CD4-positive, alpha-beta T cell (primary cell): ENCODE results near the gene NTM. TPM values are rescaled to one million over a fixed set of nuclear protein-coding genes. Genes with fewer than 3 reads are reported as not detected.

Source experiments
- ATAC-seq: fragments of 200-7000 bp; cut with Tn5 transposase; one replicate; pipeline ENCODE4 v1.10.0; 2022; ENCODE audit warnings: mild to moderate bottlenecking; ENCODE audit not compliant: poor library complexity
- CTCF ChIA-PET: fragments of 350-600 bp; sonication (Branson Sonifier 250); formaldehyde crosslinking; loops from one replicate; lab custom pipeline; 2021; ENCODE audit warnings: antibody characterized with exemption, inconsistent platforms; lab: Charles Lee
- POLR2A ChIA-PET: fragments of 350-600 bp; sonication (Branson Sonifier 250); formaldehyde crosslinking; loops from one replicate; lab custom pipeline; 2021; ENCODE audit warnings: antibody characterized with exemption, inconsistent platforms; lab: Charles Lee
- DNase-seq, 14 experiments: peaks; one replicate each; pipeline ENCODE4 v3.0.0-alpha.2; 2013 to 2020; ENCODE audit warnings: mixed read lengths in 2 of 14
- H3K27ac ChIP-seq, 2 donors: one replicate each; pipeline versions ENCODE4 v1.5.1 to v1.7.0; 2013; ENCODE audit warnings: low read length in 2 of 2, low read depth in 1 of 2, mild to moderate bottlenecking in 1 of 2
- H3K27me3 ChIP-seq, 2 experiments: 1 replicate in 1 of 2; 2 replicates in 1 of 2; pipeline versions ENCODE4 v1.6.1 to v1.7.0; 2013; ENCODE audit warnings: low read length in 2 of 2, control low read depth in 1 of 2, mild to moderate bottlenecking in 1 of 2, moderate library complexity in 1 of 2; ENCODE audit not compliant: insufficient read depth in 2 of 2, control insufficient read depth in 1 of 2
- H3K36me3 ChIP-seq: one replicate; pipeline ENCODE4 v1.6.1; 2013; ENCODE audit warnings: low read length, control low read depth; ENCODE audit not compliant: insufficient read depth
- H3K4me1 ChIP-seq: one replicate; pipeline ENCODE4 v1.6.1; 2013; ENCODE audit warnings: low read length, control low read depth; ENCODE audit not compliant: insufficient read depth
- H3K4me3 ChIP-seq: one replicate; pipeline ENCODE4 v1.5.1; 2013; ENCODE audit warnings: mild to moderate bottlenecking, low read length, moderate library complexity
- H3K9me3 ChIP-seq, 2 experiments: 1 replicate in 1 of 2; 2 replicates in 1 of 2; pipeline versions ENCODE4 v1.6.1 to v1.7.0; 2013; ENCODE audit warnings: low read length in 2 of 2, mild to moderate bottlenecking in 2 of 2, control low read depth in 1 of 2, moderate library complexity in 1 of 2; ENCODE audit not compliant: control insufficient read depth in 1 of 2, insufficient read depth in 1 of 2
- H3K27ac Mint-ChIP-seq: one replicate; pipeline ENCODE4 v1.8.0; 2020; ENCODE audit warnings: mixed read lengths
- H3K27me3 Mint-ChIP-seq: one replicate; pipeline ENCODE4 v1.8.0; 2021; ENCODE audit warnings: mixed read lengths
- H3K36me3 Mint-ChIP-seq: one replicate; pipeline ENCODE4 v1.8.0; 2021; ENCODE audit warnings: low read depth, mixed read lengths
- H3K4me1 Mint-ChIP-seq: one replicate; pipeline ENCODE4 v1.8.0; 2021; ENCODE audit warnings: low read depth, mixed read lengths
- H3K4me3 Mint-ChIP-seq: one replicate; pipeline ENCODE4 v1.8.0; 2020; ENCODE audit warnings: mild to moderate bottlenecking, mixed read lengths
- H3K9me3 Mint-ChIP-seq: one replicate; pipeline ENCODE4 v1.8.0; 2020; ENCODE audit warnings: mixed read lengths
- CTCF ChIP-seq: fragments of 200-600 bp; IDR thresholded peaks from one replicate; pipeline ENCODE4 v1.8.0; 2022; ENCODE audit warnings: antibody characterized with exemption, mild to moderate bottlenecking
- intact Hi-C, 2 experiments: fragments of 100-400 bp; cut with DNase I in 1 of 2; cut with micrococcal nuclease in 1 of 2; formaldehyde crosslinking; loops; one replicate each; pipeline versions ENCODE4 v1.15.1 to v1.9.0; 2023 to 2025; cut with DNase I, micrococcal nuclease
- total RNA-seq, 174 experiments: library from RNA in 2 of 174; stranded (reverse) in 2 of 174; gene quantifications; one replicate each; pipeline ENCODE4 v1.2.3 and lab custom pipeline; 2021 to 2026

Gene NTM
- total RNA-seq, 2 experiments from 2014 or later: not detected

- no peaks in the 10 kb centered on the region for H3K4me1 ChIP-seq
- H3K4me3 Mint-ChIP-seq: no peak overlapping the region
- DNase-seq (no peak), ATAC-seq (no peak)
- H3K27me3 ChIP-seq: no peaks in the 10 kb centered on the region
- no peaks in the 10 kb centered on the region for H3K36me3 ChIP-seq
- TF ChIP-seq CTCF: no peak
- POLR2A ChIA-PET: no interaction called here
- H3K9me3 ChIP-seq: peaks cover 0 to 11% of the 10 kb centered on the region in 2 experiments
- H3K4me3 ChIP-seq: no peak overlapping the region
- CTCF ChIA-PET: no interaction called here
- no peaks in the 10 kb centered on the region for H3K36me3 Mint-ChIP-seq
- H3K4me1 Mint-ChIP-seq: no peaks in the 10 kb centered on the region
- no peak overlapping the region for H3K27ac ChIP-seq
- no peaks in the 10 kb centered on the region for H3K9me3 Mint-ChIP-seq
- H3K27ac Mint-ChIP-seq: no peak overlapping the region
- intact Hi-C loops: no loop called here
- no peaks in the 10 kb centered on the region for H3K27me3 Mint-ChIP-seq
Observed at GRCh38 chr11:132334769-132335280, 964.4 kb downstream of the NTM start.

- Histone ChIP-seq H3K9me3 (peaks cover 0 to 11% of the 10 kb centered on the region in 2 experiments), H3K36me3 (no peaks in the 10 kb centered on the region), H3K4me1 (no peaks in the 10 kb centered on the region), H3K27me3 (no peaks in the 10 kb centered on the region), H3K27ac (no peak overlapping the region), H3K4me3 (no peak overlapping the region)
- intact Hi-C loops: no loop called here
- no peak for TF ChIP-seq CTCF
- DNase-seq (no peak), ATAC-seq (no peak)
- Mint-ChIP-seq H3K27ac (no peak overlapping the region), H3K4me3 (no peak overlapping the region), H3K4me1 (no peaks in the 10 kb centered on the region), H3K27me3 (no peaks in the 10 kb centered on the region), H3K9me3 (no peaks in the 10 kb centered on the region), H3K36me3 (no peaks in the 10 kb centered on the region)
- ChIA-PET POLR2A (no interaction called here), CTCF (no interaction called here)
Observed at GRCh38 chr11:132335311-132335710, 964.9 kb downstream of the NTM start.

GRCh38 chr11:132336781-132337535 is 966.5 kb downstream of the NTM start:
- Histone ChIP-seq H3K27me3 (no peaks in the 10 kb centered on the region), H3K27ac (no peak overlapping the region), H3K9me3 (peaks cover 0 to 10% of the 10 kb centered on the region in 2 experiments), H3K36me3 (no peaks in the 10 kb centered on the region), H3K4me3 (no peak overlapping the region), H3K4me1 (no peaks in the 10 kb centered on the region)
- Mint-ChIP-seq H3K27me3 (no peaks in the 10 kb centered on the region), H3K4me1 (no peaks in the 10 kb centered on the region), H3K36me3 (no peaks in the 10 kb centered on the region), H3K27ac (no peak overlapping the region), H3K4me3 (no peak overlapping the region), H3K9me3 (no peaks in the 10 kb centered on the region)
- CTCF ChIA-PET: no interaction called here
- no peak for ATAC-seq
- intact Hi-C loops: no loop called here
- DNase-seq: no peak
- POLR2A ChIA-PET: no interaction called here
- TF ChIP-seq CTCF: no peak
